Limb (tissue), 2 donors: ENCODE results near the gene IBTK.
A peak's percentile ranks its signal among the peaks of the same experiment; 100 is the strongest.
"Not testable (repeated sequence)": the region's sequence is repeated elsewhere in the genome, so short reads cannot be mapped to it uniquely, and the experiment has no call there.

ENCODE experiments used
- DNase-seq, 2 donors: peaks; one replicate each; pipeline ENCODE4 v3.0.0-alpha.2; 2016; ENCODE audit errors: extremely low spot score in 2 of 2

The IBTK gene

DNA sequence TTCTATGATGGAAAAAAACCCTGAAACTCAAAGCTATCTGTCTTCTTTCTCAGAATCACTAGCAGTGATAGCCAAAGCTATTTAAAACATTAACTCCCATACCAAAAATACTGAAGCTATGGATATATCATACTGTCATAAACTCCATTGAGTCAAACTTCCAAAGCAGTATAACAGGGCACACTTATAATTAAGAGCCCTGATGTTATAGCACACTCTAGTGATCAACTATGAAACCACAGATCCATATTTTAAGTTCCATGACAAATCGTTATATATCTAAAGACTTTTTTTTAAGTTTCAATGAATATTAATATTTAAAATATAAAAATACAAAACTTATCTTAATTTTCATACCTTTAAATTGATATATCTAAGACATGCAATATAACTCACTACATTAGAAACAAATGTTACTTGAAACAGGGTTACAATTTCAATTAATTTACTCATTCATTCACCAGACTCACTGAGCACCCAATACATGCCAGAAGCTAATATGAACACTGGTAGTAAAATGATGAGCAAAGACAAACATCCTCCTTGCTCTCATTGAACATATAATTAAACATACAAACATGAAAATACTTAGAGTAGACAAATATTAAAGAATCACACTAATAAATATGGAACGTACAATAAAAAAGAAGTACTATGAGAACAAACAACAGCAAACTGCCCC is 69.3 kb downstream of the IBTK start:
- peak in 1 of 2 donors; percentile 65 for DNase-seq

GRCh38 chr6:82176616-82177015 is 70.9 kb downstream of the IBTK start:
- DNase-seq = no peak

- no peak for DNase-seq
These were observed 75.0 kb downstream of the IBTK start for GRCh38 chr6:82172594-82172993.

DNA sequence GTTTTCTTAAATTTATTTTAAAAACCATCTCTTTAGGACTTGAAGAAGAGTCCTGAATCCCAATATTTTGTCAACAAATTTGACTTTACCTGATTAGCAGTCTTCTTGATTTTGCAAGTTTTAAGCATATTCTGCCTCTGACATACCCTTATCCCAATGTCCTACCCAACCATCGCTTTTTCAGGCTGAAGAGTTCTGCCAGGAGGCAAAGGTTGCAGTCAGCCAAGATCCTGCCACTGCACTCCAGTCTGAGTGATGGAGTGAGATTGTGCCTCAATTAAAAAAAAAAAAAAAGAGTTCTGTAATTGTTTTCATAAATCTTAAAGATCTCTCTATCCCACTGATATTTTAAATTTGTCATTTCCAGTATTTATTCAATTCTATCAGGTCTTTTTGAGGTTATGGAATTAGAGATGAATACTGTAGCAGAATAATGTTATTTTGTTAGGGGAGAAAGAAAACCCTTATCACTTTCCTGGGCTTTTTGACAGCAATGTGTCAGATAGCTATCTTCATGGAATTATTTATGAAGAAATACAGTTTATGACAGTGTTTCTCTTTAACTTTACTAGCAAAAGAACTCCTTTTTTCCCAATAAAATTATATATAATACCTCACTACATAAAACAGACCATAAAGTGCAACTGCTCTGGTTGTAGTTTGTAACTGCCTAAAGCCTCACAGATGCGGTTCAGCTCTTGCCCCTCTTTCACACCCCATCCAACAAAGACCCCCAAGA is 78.2 kb downstream of the IBTK start:
- DNase-seq = no peak

DNA sequence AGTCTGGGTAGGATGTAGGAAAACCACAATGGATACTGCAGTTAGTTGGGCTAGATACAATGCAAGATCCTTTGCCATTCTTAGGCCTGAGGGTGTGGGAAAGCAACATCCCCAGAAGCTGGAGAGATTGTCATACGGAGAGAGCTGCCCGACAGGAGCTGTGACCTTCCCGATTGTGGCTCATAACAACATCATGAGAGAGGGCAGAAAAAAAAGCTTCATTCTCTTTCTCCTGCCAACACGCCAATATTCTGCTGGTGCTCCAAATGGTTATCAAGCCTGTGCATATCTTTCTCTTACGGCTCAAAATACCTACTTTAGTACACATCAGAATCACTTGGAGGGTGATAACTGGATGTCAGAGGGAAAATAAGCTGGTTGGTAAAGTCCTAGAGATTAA is 81.1 kb downstream of the IBTK start:
- DNase-seq = no peak

DNA sequence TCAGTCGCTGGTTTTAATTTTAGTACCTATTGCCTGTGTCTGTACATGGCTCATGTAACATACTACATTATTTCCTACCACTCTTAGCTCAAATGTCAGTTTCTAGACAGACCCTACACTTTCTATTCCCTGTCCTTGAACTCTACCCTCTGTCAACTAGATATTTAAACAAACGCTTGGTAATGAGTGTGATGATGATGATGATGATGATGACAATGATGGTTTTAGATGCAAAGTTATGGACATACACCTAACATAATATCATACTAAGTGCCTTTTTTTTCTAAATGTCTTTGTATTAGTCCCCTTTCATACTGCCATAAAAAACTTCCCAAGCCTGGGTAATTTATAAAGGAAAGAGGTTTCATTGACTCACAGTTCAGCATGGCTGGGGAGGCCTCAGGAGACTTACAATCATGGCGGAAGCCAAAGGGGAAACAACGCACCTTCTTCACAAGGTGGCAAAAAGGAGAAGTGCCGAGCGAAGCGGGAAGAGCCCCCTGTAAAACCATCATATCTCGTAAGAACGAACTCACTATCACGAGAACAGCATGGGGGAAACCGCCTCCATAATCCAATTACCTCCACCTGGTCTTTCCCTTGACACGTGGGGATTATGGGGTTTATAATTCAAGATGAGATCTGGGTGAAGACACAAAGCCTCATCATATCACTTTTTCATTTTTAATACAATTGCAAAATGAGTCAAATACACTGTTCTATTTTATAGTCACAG is 87.1 kb downstream of the IBTK start:
- no peak for DNase-seq

- not testable (repeated sequence) for DNase-seq
These were observed 94.8 kb downstream of the IBTK start for GRCh38 chr6:82152786-82153185.

DNA sequence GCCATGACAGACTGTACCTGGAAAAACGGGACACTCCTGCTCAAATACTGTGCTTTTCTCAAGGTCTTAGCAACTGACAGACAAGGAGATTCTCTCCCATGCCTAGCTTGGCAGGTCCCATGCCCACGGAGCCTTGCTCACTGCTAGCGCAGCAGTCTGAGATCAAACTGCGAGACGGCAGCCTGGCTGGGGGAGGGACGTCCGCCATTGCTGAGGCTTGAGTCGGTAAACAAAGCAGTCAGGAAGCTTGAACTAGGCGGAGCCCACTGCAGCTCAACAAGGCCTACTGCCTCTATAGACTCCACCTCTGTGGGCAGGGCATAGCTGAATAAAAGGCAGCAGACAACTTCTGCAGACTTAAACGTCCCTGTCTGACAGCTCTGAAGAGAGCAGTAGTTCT is 96.4 kb downstream of the IBTK start:
- DNase-seq = not testable (repeated sequence)

GRCh38 chr6:82145926-82146452 is 101.6 kb downstream of the IBTK start:
- no peak for DNase-seq

GRCh38 chr6:82144852-82145340 is 102.6 kb downstream of the IBTK start:
- DNase-seq = peak; percentile 24 to 40

GRCh38 chr6:82144007-82144851 is 103.3 kb downstream of the IBTK start:
- peak; percentile 20 to 43 for DNase-seq

DNA sequence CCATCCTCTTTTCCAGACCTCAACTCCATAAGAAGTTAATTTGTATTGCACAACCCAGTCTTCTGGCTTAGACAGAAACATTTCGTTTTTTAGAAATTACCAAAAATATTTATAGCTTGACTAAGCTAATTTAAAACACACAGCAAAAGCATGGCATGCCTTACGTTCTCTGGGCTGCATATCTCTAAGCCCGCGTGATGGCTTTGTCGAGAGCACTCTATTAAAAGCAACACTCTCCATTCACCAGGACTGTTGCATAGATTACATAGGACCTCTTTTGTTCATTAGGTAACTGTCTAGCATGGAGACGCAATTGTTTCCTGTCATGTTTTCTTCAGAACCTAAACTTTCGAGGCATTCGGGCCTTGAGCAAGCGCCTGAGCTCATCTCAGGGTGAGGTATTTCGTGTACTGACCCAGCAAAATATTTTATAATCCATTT is 104.5 kb downstream of the IBTK start:
- DNase-seq = no peak

DNA sequence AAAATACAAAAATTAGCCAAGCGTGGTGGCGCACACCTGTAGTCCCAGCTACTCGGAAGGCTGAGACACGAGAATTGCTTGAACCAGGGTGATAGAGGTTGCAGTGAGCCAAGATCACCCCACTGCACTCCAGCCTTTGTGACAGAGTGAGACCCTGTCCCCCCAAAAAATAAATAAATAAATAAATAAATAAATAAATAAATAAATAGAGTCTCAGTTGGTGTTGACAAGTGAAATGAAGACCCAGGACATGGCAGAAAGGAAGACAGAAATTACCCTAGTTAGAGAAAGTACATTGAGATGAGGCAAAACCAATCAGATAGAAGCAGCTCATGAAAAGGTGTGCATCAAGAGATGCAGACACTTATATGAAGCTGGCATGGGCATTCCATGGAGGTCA is 105.0 kb downstream of the IBTK start:
- DNase-seq = no peak

GRCh38 chr6:82138075-82138791 is 109.3 kb downstream of the IBTK start:
- no peak for DNase-seq

GRCh38 chr6:82131441-82131840 is 116.1 kb downstream of the IBTK start:
- DNase-seq = no peak

GRCh38 chr6:82129797-82130196 is 117.7 kb downstream of the IBTK start:
- no peak for DNase-seq

- DNase-seq = not testable (repeated sequence)
These were observed 118.6 kb downstream of the IBTK start for GRCh38 chr6:82128973-82129372.

DNA sequence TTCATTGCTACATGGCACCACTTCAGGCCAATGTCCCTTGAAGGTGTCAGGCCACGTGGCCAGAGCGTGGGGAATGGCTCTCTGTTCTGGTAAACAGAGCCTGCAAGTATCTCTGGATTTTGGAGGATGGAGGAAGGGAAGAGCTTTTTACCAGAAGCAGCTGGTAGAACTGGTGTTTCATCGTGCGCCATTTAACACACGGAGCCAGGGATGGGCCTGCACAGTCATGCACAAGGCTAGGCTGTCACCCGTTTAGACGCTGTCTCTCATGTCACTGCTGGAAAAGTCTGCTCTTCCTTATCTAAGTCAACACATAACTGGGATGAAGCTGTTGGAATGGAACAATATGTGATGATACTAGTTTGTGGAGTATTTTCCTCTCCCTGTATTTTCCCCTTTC is 123.9 kb downstream of the IBTK start:
- DNase-seq = no peak
